Fibroblast of lung (primary cell): ENCODE measurements around the gene PTX4. TPM values are rescaled to one million over a fixed set of nuclear protein-coding genes. Genes with fewer than 3 reads are reported as not detected.
A peak's percentile ranks its signal among the peaks of the same experiment; 100 is the strongest.

Experiments used
- DNase-seq, 2 donors: peaks; one replicate each; pipeline versions ENCODE4 v3.0.0 to v3.0.0-alpha.2; 2010; ENCODE audit warnings: low read depth in 2 of 2
- H2AFZ ChIP-seq: 2 replicates; pipeline ENCODE4 v1.5.1; 2012; ENCODE audit warnings: low read length, control low read depth, inconsistent platforms
- H3K27ac ChIP-seq: 2 replicates; pipeline ENCODE4 v1.5.1; 2011; ENCODE audit warnings: low read length, control low read depth; ENCODE audit not compliant: insufficient read depth
- H3K27me3 ChIP-seq: 2 replicates; pipeline ENCODE4 v1.5.1; 2011; ENCODE audit warnings: mild to moderate bottlenecking, low read length; ENCODE audit not compliant: control insufficient read depth, insufficient read depth
- H3K36me3 ChIP-seq: 2 replicates; pipeline ENCODE4 v1.5.1; 2011; ENCODE audit warnings: low read length; ENCODE audit not compliant: control insufficient read depth, insufficient read depth
- H3K4me1 ChIP-seq: 2 replicates; pipeline ENCODE4 v1.5.1; 2011; ENCODE audit warnings: low read length; ENCODE audit not compliant: control insufficient read depth, insufficient read depth; ENCODE audit errors: extremely low read depth
- H3K4me2 ChIP-seq: 2 replicates; pipeline ENCODE4 v1.5.1; 2011; ENCODE audit warnings: low read length, control low read depth; ENCODE audit not compliant: insufficient read depth; ENCODE audit errors: extremely low read depth
- H3K4me3 ChIP-seq, 4 experiments: fragments of 200-600 bp in 1 of 4; sonication (generic) in 1 of 4; replicated peaks in 1 of 4; 2 replicates each; pipeline ENCODE4 v1.5.1; 2011 to 2016; ENCODE audit warnings: low read length in 4 of 4, low read depth in 3 of 4, mild to moderate bottlenecking in 3 of 4, control low read depth in 2 of 4, inconsistent platforms in 1 of 4, mixed read lengths in 1 of 4; ENCODE audit not compliant: insufficient read depth in 1 of 4; ENCODE audit errors: control extremely low read depth in 1 of 4
- H3K79me2 ChIP-seq: 2 replicates; pipeline ENCODE4 v1.5.1; 2012; ENCODE audit warnings: mild to moderate bottlenecking, low read length, inconsistent platforms; ENCODE audit not compliant: control insufficient read depth, insufficient read depth
- H3K9ac ChIP-seq: 2 replicates; pipeline ENCODE4 v1.5.1; 2011; ENCODE audit warnings: mild to moderate bottlenecking, low read length, control low read depth; ENCODE audit not compliant: insufficient read depth
- H3K9me3 ChIP-seq: 2 replicates; pipeline ENCODE4 v1.5.1; 2012; ENCODE audit warnings: low read depth, low read length; ENCODE audit not compliant: control insufficient read depth, insufficient read depth
- H4K20me1 ChIP-seq: 2 replicates; pipeline ENCODE4 v1.5.1; 2011; ENCODE audit warnings: low read length; ENCODE audit not compliant: control insufficient read depth, insufficient read depth; ENCODE audit errors: extremely low read depth
- EZH2 ChIP-seq: IDR thresholded peaks from 2 replicates; pipeline ENCODE4 v1.5.1; 2012; ENCODE audit warnings: low read length, control low read depth, mild to moderate bottlenecking; ENCODE audit errors: missing control alignments
- polyA plus RNA-seq, 2 donors: library from polyadenylated mRNA; depleted of rRNA in 1 of 2; stranded (reverse) in 1 of 2; unstranded in 1 of 2; fragments of >200 nt; gene quantifications; 2 replicates each; pipeline ENCODE4 v1.2.1, GENCODE V29; 2011 to 2012; ENCODE audit warnings: missing spikeins in 1 of 2
- total RNA-seq: library from RNA; depleted of rRNA; stranded (reverse); fragments of >200 nt; gene quantifications from 2 replicates; pipeline ENCODE4 v1.2.1, GENCODE V29; 2014
- TF ChIP-seq, protein P1 (sequence below), 2 donors: IDR thresholded peaks in 1 of 2; conservative IDR thresholded peaks in 1 of 2; 1 replicate in 1 of 2; 2 replicates in 1 of 2; pipeline ENCODE4 v1.5.1; 2011 to 2012; ENCODE audit warnings: low read length in 2 of 2, control low read depth in 1 of 2, inconsistent platforms in 1 of 2, low read depth in 1 of 2, mild to moderate bottlenecking in 1 of 2

PTX4 gene
- total and polyA plus RNA-seq, 2 donors (not counting 1 experiment from before 2014, with no cell fraction given), result not detected

DNA sequence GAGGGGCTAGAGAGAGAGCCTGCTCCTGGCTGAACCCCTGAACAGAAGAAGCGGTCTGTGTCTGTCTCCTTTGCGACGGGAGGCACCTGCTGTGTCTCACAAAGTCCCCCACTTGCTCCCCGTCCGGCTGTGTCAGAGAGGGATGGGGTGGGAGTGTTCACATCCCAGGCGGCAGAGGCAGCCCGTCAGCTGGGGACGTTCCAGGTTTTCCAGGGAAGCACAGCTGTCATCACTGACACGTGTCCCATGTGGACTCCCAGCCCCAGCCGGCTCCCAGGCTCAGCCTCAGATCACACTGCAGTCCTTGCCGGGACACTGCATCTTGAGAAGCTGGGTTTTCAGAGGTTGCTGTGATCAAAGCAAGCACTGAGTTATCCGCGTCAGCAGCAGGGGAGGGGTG, 6.0 kb upstream of the PTX4 start:
- H3K4me3 ChIP-seq, result peak overlapping the region in 2 of 4 experiments; percentile 18 to 80
- no peaks in the 10 kb centered on the region for H3K4me1 ChIP-seq
- H3K4me2 ChIP-seq, result peak overlapping the region; percentile 70
- no peaks in the 10 kb centered on the region for H3K27me3 ChIP-seq
- H4K20me1 ChIP-seq, result no peaks in the 10 kb centered on the region
- H2AFZ ChIP-seq, result no peak overlapping the region
- H3K36me3 ChIP-seq, result peaks cover 12% of the 10 kb centered on the region
- TF ChIP-seq, protein P1, sequence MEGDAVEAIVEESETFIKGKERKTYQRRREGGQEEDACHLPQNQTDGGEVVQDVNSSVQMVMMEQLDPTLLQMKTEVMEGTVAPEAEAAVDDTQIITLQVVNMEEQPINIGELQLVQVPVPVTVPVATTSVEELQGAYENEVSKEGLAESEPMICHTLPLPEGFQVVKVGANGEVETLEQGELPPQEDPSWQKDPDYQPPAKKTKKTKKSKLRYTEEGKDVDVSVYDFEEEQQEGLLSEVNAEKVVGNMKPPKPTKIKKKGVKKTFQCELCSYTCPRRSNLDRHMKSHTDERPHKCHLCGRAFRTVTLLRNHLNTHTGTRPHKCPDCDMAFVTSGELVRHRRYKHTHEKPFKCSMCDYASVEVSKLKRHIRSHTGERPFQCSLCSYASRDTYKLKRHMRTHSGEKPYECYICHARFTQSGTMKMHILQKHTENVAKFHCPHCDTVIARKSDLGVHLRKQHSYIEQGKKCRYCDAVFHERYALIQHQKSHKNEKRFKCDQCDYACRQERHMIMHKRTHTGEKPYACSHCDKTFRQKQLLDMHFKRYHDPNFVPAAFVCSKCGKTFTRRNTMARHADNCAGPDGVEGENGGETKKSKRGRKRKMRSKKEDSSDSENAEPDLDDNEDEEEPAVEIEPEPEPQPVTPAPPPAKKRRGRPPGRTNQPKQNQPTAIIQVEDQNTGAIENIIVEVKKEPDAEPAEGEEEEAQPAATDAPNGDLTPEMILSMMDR (conservative IDR thresholded peaks at IDR 0.05 in 1 of 2, IDR thresholded peaks at IDR 0.05 in 1 of 2; ENCODE audit: low read depth in 1 of 2, low read length in 2 of 2), result no peak
- TF ChIP-seq EZH2, result no peak
- peaks cover 12% of the 10 kb centered on the region for H3K79me2 ChIP-seq
- no peaks in the 10 kb centered on the region for H3K9me3 ChIP-seq
- no peak overlapping the region for H3K9ac ChIP-seq
- DNase-seq, result peak in 1 of 2 donors; percentile 6
- H3K27ac ChIP-seq, result no peak overlapping the region

DNA sequence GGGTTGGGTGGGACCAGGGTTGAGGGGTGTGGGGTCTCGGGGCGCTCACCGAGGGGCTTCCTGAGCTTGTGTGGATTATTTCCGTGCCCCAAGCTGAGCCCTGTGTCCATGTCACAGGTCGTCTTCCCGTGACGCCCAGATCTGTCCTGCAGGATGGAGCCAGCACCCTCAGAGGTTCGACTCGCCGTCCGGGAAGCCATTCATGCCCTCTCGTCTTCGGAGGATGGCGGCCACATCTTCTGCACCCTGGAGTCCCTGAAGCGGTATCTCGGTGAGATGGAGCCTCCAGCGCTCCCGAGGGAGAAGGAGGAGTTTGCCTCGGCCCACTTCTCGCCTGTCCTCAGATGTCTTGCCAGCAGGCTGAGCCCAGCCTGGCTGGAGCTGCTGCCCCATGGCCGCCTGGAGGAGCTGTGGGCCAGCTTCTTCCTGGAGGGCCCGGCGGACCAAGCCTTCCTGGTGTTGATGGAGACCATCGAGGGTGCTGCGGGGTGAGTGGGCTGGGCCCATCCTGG, 5.4 kb upstream of the PTX4 start:
- Histone ChIP-seq H3K9me3 (no peaks in the 10 kb centered on the region), H2AFZ (peak overlapping the region; percentile 55), H3K9ac (peak overlapping the region; percentile 99), H3K4me1 (no peaks in the 10 kb centered on the region), H3K36me3 (peaks cover 11% of the 10 kb centered on the region), H3K79me2 (peaks cover 12% of the 10 kb centered on the region), H3K4me2 (peak overlapping the region; percentile 99), H4K20me1 (no peaks in the 10 kb centered on the region), H3K4me3 (peak overlapping the region; percentile 63 to 89 (median 84)), H3K27me3 (no peaks in the 10 kb centered on the region), H3K27ac (peak overlapping the region; percentile 91)
- no peak for TF ChIP-seq EZH2
- TF ChIP-seq, protein P1 (conservative IDR thresholded peaks at IDR 0.05 in 1 of 2, IDR thresholded peaks at IDR 0.05 in 1 of 2; ENCODE audit: low read depth in 1 of 2, low read length in 2 of 2), result peak; percentile 74 to 75
- peak; percentile 65 to 74 for DNase-seq

DNA sequence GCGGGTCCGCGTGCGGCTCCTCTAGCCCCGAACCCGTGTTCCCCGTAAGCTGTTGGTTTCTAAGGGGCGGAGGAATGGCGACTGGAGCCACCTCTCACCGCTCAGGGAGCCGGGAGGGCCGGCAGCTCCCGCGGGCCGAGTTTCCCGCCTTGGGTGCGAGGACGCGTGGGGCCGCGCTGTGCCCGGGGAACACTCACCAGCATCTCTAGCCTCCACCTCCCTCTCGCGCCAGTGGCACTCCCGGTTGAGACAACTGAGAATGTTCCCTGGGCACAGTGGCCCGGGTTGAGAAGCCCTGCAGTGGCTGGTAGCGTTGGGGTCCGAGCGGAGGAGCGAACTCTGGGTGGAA, 5.0 kb upstream of the PTX4 start:
- H3K27ac ChIP-seq, result peak overlapping the region; percentile 91
- no peaks in the 10 kb centered on the region for H4K20me1 ChIP-seq
- H3K4me3 ChIP-seq, result peak overlapping the region; percentile 63 to 89 (median 84)
- H3K4me1 ChIP-seq, result no peaks in the 10 kb centered on the region
- no peak for DNase-seq
- peak overlapping the region; percentile 99 for H3K9ac ChIP-seq
- H2AFZ ChIP-seq, result peak overlapping the region; percentile 49
- no peaks in the 10 kb centered on the region for H3K27me3 ChIP-seq
- H3K9me3 ChIP-seq, result no peaks in the 10 kb centered on the region
- H3K36me3 ChIP-seq, result peaks cover 7% of the 10 kb centered on the region
- TF ChIP-seq EZH2, result no peak
- TF ChIP-seq, protein P1 (conservative IDR thresholded peaks at IDR 0.05 in 1 of 2, IDR thresholded peaks at IDR 0.05 in 1 of 2; ENCODE audit: low read depth in 1 of 2, low read length in 2 of 2), result no peak
- H3K79me2 ChIP-seq, result peaks cover 12% of the 10 kb centered on the region
- H3K4me2 ChIP-seq, result peak overlapping the region; percentile 99
